HepG2 (cell line): Measurements from ENCODE around the gene PRRT1. TPM values are rescaled to one million over a fixed set of nuclear protein-coding genes. Genes with fewer than 3 reads are reported as not detected.

Experiments used
- CEBPB ChIP-seq: IDR thresholded peaks from 2 replicates; pipeline ENCODE4 v1.6.1; 2011; ENCODE audit warnings: low read depth, low read length, improper control_type of control experiment, borderline replicate concordance
- CEBPG ChIP-seq: IDR thresholded peaks from 2 replicates; pipeline ENCODE4 v1.6.1; 2016
- EHMT2 ChIP-seq: fragments of 200-600 bp; sonication (generic); IDR thresholded peaks from 2 replicates; pipeline ENCODE4 v1.7.0; 2017; ENCODE audit warnings: antibody characterized with exemption, low read depth, low read length, borderline replicate concordance
- FOXK2 ChIP-seq: fragments of 450-650 bp; IDR thresholded peaks from 2 replicates; pipeline ENCODE4 v1.6.1; 2016
- GATAD1 ChIP-seq: IDR thresholded peaks from 2 replicates; pipeline ENCODE4 v1.6.1; 2016; ENCODE audit warnings: missing genetic modification reagents, missing compliant biosample characterization
- HMG20A ChIP-seq: IDR thresholded peaks from 2 replicates; pipeline ENCODE4 v1.6.1; 2016; ENCODE audit warnings: borderline replicate concordance
- HMGA1 ChIP-seq: sonication (generic); formaldehyde crosslinking; conservative IDR thresholded peaks from 2 replicates; pipeline ENCODE4 v1.4.0; 2020; ENCODE audit warnings: missing genetic modification reagents
- HMGXB3 ChIP-seq: sonication (generic); formaldehyde crosslinking; IDR thresholded peaks from 2 replicates; pipeline ENCODE4 v1.4.0; 2020; ENCODE audit warnings: missing genetic modification reagents, borderline replicate concordance
- NCOR1 ChIP-seq: fragments of 200-600 bp; sonication (generic); IDR thresholded peaks from 2 replicates; pipeline ENCODE4 v1.7.0; 2017; ENCODE audit warnings: antibody characterized with exemption, low read length, borderline replicate concordance
- NFYB ChIP-seq: sonication (generic); formaldehyde crosslinking; IDR thresholded peaks from 2 replicates; pipeline ENCODE4 v1.4.0; 2020; ENCODE audit warnings: missing genetic modification reagents
- PAF1 ChIP-seq: IDR thresholded peaks from 2 replicates; pipeline ENCODE4 v1.6.1; 2016; ENCODE audit warnings: missing genetic modification reagents, missing compliant biosample characterization
- PLSCR1 ChIP-seq: sonication (generic); formaldehyde crosslinking; IDR thresholded peaks from 2 replicates; pipeline ENCODE4 v1.5.0; 2020; ENCODE audit warnings: missing genetic modification reagents, mild to moderate bottlenecking, borderline replicate concordance
- PRPF4 ChIP-seq: fragments of 200-400 bp; formaldehyde crosslinking; IDR thresholded peaks from 2 replicates; pipeline ENCODE4 v1.6.1; 2016; ENCODE audit warnings: low read length, low read depth; ENCODE audit not compliant: poor library complexity, severe bottlenecking
- SIN3B ChIP-seq: fragments of 150-350 bp; IDR thresholded peaks from 2 replicates; pipeline ENCODE4 v1.6.1; 2014; ENCODE audit warnings: low read length
- SP4 ChIP-seq: sonication (generic); formaldehyde crosslinking; IDR thresholded peaks from 2 replicates; pipeline ENCODE4 v1.8.1; 2023; ENCODE audit warnings: mild to moderate bottlenecking, missing genetic modification reagents
- THAP9 ChIP-seq: sonication (generic); formaldehyde crosslinking; IDR thresholded peaks from 2 replicates; pipeline ENCODE4; 2020; ENCODE audit warnings: missing genetic modification reagents, mild to moderate bottlenecking, borderline replicate concordance
- ZC3H13 ChIP-seq: sonication (generic); formaldehyde crosslinking; IDR thresholded peaks from 2 replicates; pipeline ENCODE4 v1.8.1; 2023; ENCODE audit warnings: mild to moderate bottlenecking, missing genetic modification reagents, moderate library complexity
- ZFY ChIP-seq: sonication (generic); formaldehyde crosslinking; IDR thresholded peaks from 2 replicates; pipeline ENCODE4 v1.4.0; 2020; ENCODE audit warnings: missing genetic modification reagents
- ZFYVE20 ChIP-seq: sonication (generic); formaldehyde crosslinking; IDR thresholded peaks from 2 replicates; pipeline ENCODE4 v1.8.0; 2023; ENCODE audit warnings: low read depth, mild to moderate bottlenecking, moderate library complexity, missing genetic modification reagents, borderline replicate concordance
- ZMAT3 ChIP-seq: sonication (generic); formaldehyde crosslinking; conservative IDR thresholded peaks from 2 replicates; pipeline ENCODE4 v1.7.0; 2021; ENCODE audit warnings: missing genetic modification reagents
- ZNF761 ChIP-seq: sonication (generic); formaldehyde crosslinking; conservative IDR thresholded peaks from 2 replicates; pipeline ENCODE4 v1.4.0; 2020; ENCODE audit warnings: mild to moderate bottlenecking, missing genetic modification reagents
- ZNF766 ChIP-seq: sonication (generic); formaldehyde crosslinking; IDR thresholded peaks from 2 replicates; pipeline ENCODE4 v1.5.0; 2020; ENCODE audit warnings: missing genetic modification reagents, borderline replicate concordance
- polyA plus RNA-seq, 8 experiments: library from polyadenylated mRNA; depleted of rRNA in 3 of 8; stranded (reverse) in 7 of 8; unstranded in 1 of 8; fragments of >200 nt; fragmentation: Illumina TruSeq in 4 of 8; extraction: Trizol in 4 of 8; gene quantifications; 2 replicates each; pipeline versions ENCODE4 v1.2.1 to v1.2.3, GENCODE V29; 2011 to 2016; ENCODE audit warnings: low read depth in 4 of 8, missing spikeins in 1 of 8, mixed read lengths in 1 of 8; ENCODE audit not compliant: insufficient read depth in 1 of 8
- total RNA-seq, 5 experiments: library from RNA; depleted of rRNA; stranded (reverse); fragments of >200 nt; fragmentation: Illumina TruSeq; extraction: Trizol; gene quantifications; 2 replicates each; pipeline ENCODE4 v1.2.3, GENCODE V29; 2016; ENCODE audit warnings: low read depth in 1 of 5

Gene PRRT1
- total and polyA plus RNA-seq, 2 of the 13 experiments (the other 11 are each of a cell fraction or from before 2014, with no cell fraction given): 0.64 to 1.4 TPM

GRCh38 chr6:32177788-32178546, 26.2 kb upstream of the PRRT1 start, which contains the start of gene RNF5 (continued):
- TF ChIP-seq THAP9: peak; percentile 68
- TF ChIP-seq PLSCR1 (CRISPR knock-in tag): no peak
- TF ChIP-seq ZNF766: 0 out of 2 replicates have a peak, but pooled peaks have one; percentile 80
- TF ChIP-seq EHMT2: peak; percentile 94; the same call in 1 of the 2 replicates
- TF ChIP-seq ZMAT3 (CRISPR knock-in tag): 0 out of 2 replicates have a peak, but pooled peaks have one; percentile 24
- TF ChIP-seq HMGA1 (CRISPR knock-in tag): no peak
- no peak for TF ChIP-seq ZFY (CRISPR knock-in tag)
- no peak for TF ChIP-seq PRPF4
- no peak for TF ChIP-seq PAF1 (CRISPR knock-in tag)
- no peak for TF ChIP-seq ZC3H13 (CRISPR knock-in tag)
- TF ChIP-seq SP4 (CRISPR knock-in tag): peak; percentile 91
- peak; percentile 92 for TF ChIP-seq NFYB
- 0 out of 2 replicates have a peak, but pooled peaks have one; percentile 7 for TF ChIP-seq ZNF761 (CRISPR knock-in tag)
- 0 out of 2 replicates have a peak, but pooled peaks have one; percentile 21 for TF ChIP-seq HMG20A
- TF ChIP-seq CEBPB: peak; percentile 67; the same call in 1 of the 2 replicates
- no peak for TF ChIP-seq SIN3B
- peak; percentile 36; the same call in 1 of the 2 replicates for TF ChIP-seq CEBPG (CRISPR knock-in tag)
- peak; percentile 80 for TF ChIP-seq FOXK2
- peak; percentile 91; the same call in 1 of the 2 replicates for TF ChIP-seq NCOR1
- peak; percentile 52 for TF ChIP-seq GATAD1 (CRISPR knock-in tag)
- no peak for TF ChIP-seq ZFYVE20 (CRISPR knock-in tag)
- peak; percentile 35 for TF ChIP-seq HMGXB3
